ENCODE results near the gene GRM8.

- TF ChIP-seq POLR2A (IDR thresholded peaks at IDR 0.05; ENCODE audit: low read length): no peak
- TF ChIP-seq CTCF (IDR thresholded peaks at IDR 0.05): no peak
- no peak for TF ChIP-seq BHLHE40 (IDR thresholded peaks at IDR 0.05; ENCODE audit: low read depth, low read length)
- no peak for TF ChIP-seq JUNB (IDR thresholded peaks at IDR 0.05)
- no peak for TF ChIP-seq RNF2 (IDR thresholded peaks at IDR 0.05; ENCODE audit: borderline replicate concordance, low read depth)
- no peak for TF ChIP-seq RARB (CRISPR knock-in tag; IDR thresholded peaks at IDR 0.05)
- no peak for TF ChIP-seq RFX5 (IDR thresholded peaks at IDR 0.05)
Observed at GRCh38 chr7:126774077-126774476, 478.7 kb downstream of the GRM8 start.
